ENCODE results near the gene ARFIP2. TPM values are rescaled to one million over a fixed set of nuclear protein-coding genes. Genes with fewer than 3 reads are reported as not detected.
A peak's percentile ranks its signal among the peaks of the same experiment; 100 is the strongest.

Gene ARFIP2
- total and polyA plus RNA-seq, 2 donors from 2014 or later: 45.6 to 62.3 TPM

GRCh38 chr11:6456361-6457073 is 24.6 kb downstream of the ARFIP2 start:
- Histone ChIP-seq H3K27me3 (ENCODE audit: control insufficient read depth, insufficient read depth, low read length) (no peaks in the 10 kb centered on the region), H3K9me3 (ENCODE audit: control insufficient read depth in 2 of 3, insufficient read depth in 1 of 3, low read length in 3 of 3) (no peaks in the 10 kb centered on the region), H3K27ac (ENCODE audit: low read depth in 2 of 2, low read length in 2 of 2) (no peak overlapping the region), H3K36me3 (ENCODE audit: control insufficient read depth in 2 of 3, insufficient read depth in 3 of 3, low read length in 3 of 3) (peaks cover 0 to 25% (median 25%) of the 10 kb centered on the region in 3 donors), H3K9ac (ENCODE audit: low read length in 3 of 3) (no peak overlapping the region), H3K4me1 (ENCODE audit: control insufficient read depth in 2 of 3, insufficient read depth in 2 of 3, low read depth in 1 of 3, low read length in 3 of 3) (peaks cover 0 to 5% (median 0%) of the 10 kb centered on the region in 3 donors), H3K4me3 (ENCODE audit: low read length in 3 of 3) (no peak overlapping the region)
- FAIRE-seq (no peak), DNase-seq (no peak)
- no peak for TF ChIP-seq CTCF (IDR thresholded peaks at IDR 0.05; ENCODE audit: borderline replicate concordance, extremely low read depth, insufficient read depth)
- intact Hi-C loops (cut with DNase I): no loop called here

GRCh38 chr11:6455070-6455469 is 26.1 kb downstream of the ARFIP2 start:
- Histone ChIP-seq H3K27ac (ENCODE audit: low read depth in 2 of 2, low read length in 2 of 2) (no peak overlapping the region), H3K4me3 (ENCODE audit: low read length in 3 of 3) (no peak overlapping the region), H3K27me3 (ENCODE audit: control insufficient read depth, insufficient read depth, low read length) (no peaks in the 10 kb centered on the region), H3K9ac (ENCODE audit: low read length in 3 of 3) (no peak overlapping the region), H3K36me3 (ENCODE audit: control insufficient read depth in 2 of 3, insufficient read depth in 3 of 3, low read length in 3 of 3) (peaks cover 0 to 37% (median 37%) of the 10 kb centered on the region in 3 donors), H3K4me1 (ENCODE audit: control insufficient read depth in 2 of 3, insufficient read depth in 2 of 3, low read depth in 1 of 3, low read length in 3 of 3) (peaks cover 0 to 5% (median 0%) of the 10 kb centered on the region in 3 donors), H3K9me3 (ENCODE audit: control insufficient read depth in 2 of 3, insufficient read depth in 1 of 3, low read length in 3 of 3) (no peaks in the 10 kb centered on the region)
- DNase-seq: peak in 3 of 5 donors; percentile 50 to 81 (median 80)
- FAIRE-seq: no peak
- TF ChIP-seq CTCF (IDR thresholded peaks at IDR 0.05; ENCODE audit: borderline replicate concordance, extremely low read depth, insufficient read depth): no peak
- intact Hi-C loops (cut with DNase I): no loop called here

GRCh38 chr11:6453152-6453551 is 28.0 kb downstream of the ARFIP2 start:
- Histone ChIP-seq H3K27ac (ENCODE audit: low read depth in 2 of 2, low read length in 2 of 2) (no peak overlapping the region), H3K4me1 (ENCODE audit: control insufficient read depth in 2 of 3, insufficient read depth in 2 of 3, low read depth in 1 of 3, low read length in 3 of 3) (no peaks in the 10 kb centered on the region), H3K4me3 (ENCODE audit: low read length in 3 of 3) (no peak overlapping the region), H3K9ac (ENCODE audit: low read length in 3 of 3) (no peak overlapping the region), H3K27me3 (ENCODE audit: control insufficient read depth, insufficient read depth, low read length) (no peaks in the 10 kb centered on the region), H3K36me3 (ENCODE audit: control insufficient read depth in 2 of 3, insufficient read depth in 3 of 3, low read length in 3 of 3) (peaks cover 0 to 52% (median 48%) of the 10 kb centered on the region in 3 donors), H3K9me3 (ENCODE audit: control insufficient read depth in 2 of 3, insufficient read depth in 1 of 3, low read length in 3 of 3) (no peaks in the 10 kb centered on the region)
- no peak for DNase-seq
- FAIRE-seq: no peak
- no peak for TF ChIP-seq CTCF (IDR thresholded peaks at IDR 0.05; ENCODE audit: borderline replicate concordance, extremely low read depth, insufficient read depth)
- intact Hi-C loops (cut with DNase I): no loop called here

All from kidney (tissue), 14 donors.